Stomach smooth muscle (tissue), 2 donors: ENCODE measurements around the gene TRIM41.
"Not testable (repeated sequence)": the region's sequence is repeated elsewhere in the genome, so short reads cannot be mapped to it uniquely, and the experiment has no call there.

Experiments used
- H3K27ac ChIP-seq: one replicate; pipeline ENCODE4 v1.7.0; 2013; ENCODE audit warnings: mild to moderate bottlenecking, low read length, inconsistent platforms
- H3K27me3 ChIP-seq, 2 donors: one replicate each; pipeline ENCODE4 v1.7.0; 2013; ENCODE audit warnings: low read length in 2 of 2; ENCODE audit not compliant: insufficient read depth in 2 of 2, control insufficient read depth in 1 of 2
- H3K36me3 ChIP-seq, 2 donors: one replicate each; pipeline ENCODE4 v1.7.0; 2013; ENCODE audit warnings: low read length in 2 of 2; ENCODE audit not compliant: control insufficient read depth in 2 of 2, insufficient read depth in 2 of 2
- H3K4me1 ChIP-seq: one replicate; pipeline ENCODE4 v1.7.0; 2013; ENCODE audit warnings: low read length; ENCODE audit not compliant: control insufficient read depth, insufficient read depth
- H3K4me3 ChIP-seq, 2 donors: one replicate each; pipeline ENCODE4 v1.7.0; 2013; ENCODE audit warnings: low read length in 2 of 2
- H3K9ac ChIP-seq, 2 donors: one replicate each; pipeline ENCODE4 v1.7.0; 2013; ENCODE audit warnings: low read length in 2 of 2, mild to moderate bottlenecking in 1 of 2
- H3K9me3 ChIP-seq, 2 donors: one replicate each; pipeline ENCODE4 v1.7.0; 2013; ENCODE audit warnings: low read length in 2 of 2; ENCODE audit not compliant: control insufficient read depth in 2 of 2
- donor health status: healthy.
- donor health status: Pancreatic carcinoma.

Gene TRIM41

DNA sequence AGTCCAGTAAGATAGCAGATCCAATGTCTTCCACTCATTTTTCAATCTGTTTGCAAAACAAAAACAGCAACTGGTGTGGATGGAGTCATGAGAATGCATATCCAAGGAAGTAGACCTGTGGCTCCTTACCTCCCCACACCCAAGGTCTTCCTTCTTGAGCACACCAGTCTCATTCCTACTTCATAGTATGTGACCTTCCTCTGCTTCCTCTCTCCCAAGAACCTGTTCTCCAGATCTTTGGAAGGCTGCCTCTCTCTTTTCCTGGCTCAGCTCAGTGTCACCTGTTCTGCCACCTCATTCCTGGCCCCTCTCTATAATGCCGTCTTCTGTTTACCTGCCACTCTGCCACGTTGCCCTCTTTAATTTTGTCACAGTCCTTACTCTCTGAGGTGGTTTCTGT lies 10.1 kb upstream of the TRIM41 start:
- Histone ChIP-seq H3K9ac (no peak overlapping the region), H3K27ac (no peak overlapping the region), H3K36me3 (no peaks in the 10 kb centered on the region), H3K27me3 (no peaks in the 10 kb centered on the region), H3K4me1 (peaks cover 15% of the 10 kb centered on the region), H3K4me3 (no peak overlapping the region), H3K9me3 (no peaks in the 10 kb centered on the region)

DNA sequence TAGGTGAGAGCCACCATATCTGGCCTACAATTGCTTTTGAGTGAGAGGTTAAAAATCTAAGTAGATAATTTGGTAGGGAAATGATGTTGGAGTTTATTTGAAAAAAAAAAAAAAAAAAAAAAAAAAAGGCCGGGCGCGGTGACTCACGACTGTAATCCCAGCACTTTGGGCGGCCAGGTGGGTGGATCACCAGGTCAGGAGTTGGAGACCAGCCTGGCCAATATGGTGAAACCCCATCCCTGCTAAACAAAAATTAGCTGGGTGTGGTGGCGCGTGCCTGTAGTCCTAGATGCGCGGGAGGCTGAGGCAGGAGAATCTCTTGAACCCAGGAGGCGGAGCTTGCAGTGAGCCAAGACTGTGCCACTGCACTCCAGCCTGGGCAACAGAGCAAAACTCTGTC lies 8.8 kb upstream of the TRIM41 start:
- not testable (repeated sequence) for H3K4me3 ChIP-seq, H3K27ac ChIP-seq, H3K9me3 ChIP-seq, H3K27me3 ChIP-seq, H3K36me3 ChIP-seq, H3K9ac ChIP-seq
- H3K4me1 ChIP-seq, result peaks cover 15% of the 10 kb centered on the region

DNA sequence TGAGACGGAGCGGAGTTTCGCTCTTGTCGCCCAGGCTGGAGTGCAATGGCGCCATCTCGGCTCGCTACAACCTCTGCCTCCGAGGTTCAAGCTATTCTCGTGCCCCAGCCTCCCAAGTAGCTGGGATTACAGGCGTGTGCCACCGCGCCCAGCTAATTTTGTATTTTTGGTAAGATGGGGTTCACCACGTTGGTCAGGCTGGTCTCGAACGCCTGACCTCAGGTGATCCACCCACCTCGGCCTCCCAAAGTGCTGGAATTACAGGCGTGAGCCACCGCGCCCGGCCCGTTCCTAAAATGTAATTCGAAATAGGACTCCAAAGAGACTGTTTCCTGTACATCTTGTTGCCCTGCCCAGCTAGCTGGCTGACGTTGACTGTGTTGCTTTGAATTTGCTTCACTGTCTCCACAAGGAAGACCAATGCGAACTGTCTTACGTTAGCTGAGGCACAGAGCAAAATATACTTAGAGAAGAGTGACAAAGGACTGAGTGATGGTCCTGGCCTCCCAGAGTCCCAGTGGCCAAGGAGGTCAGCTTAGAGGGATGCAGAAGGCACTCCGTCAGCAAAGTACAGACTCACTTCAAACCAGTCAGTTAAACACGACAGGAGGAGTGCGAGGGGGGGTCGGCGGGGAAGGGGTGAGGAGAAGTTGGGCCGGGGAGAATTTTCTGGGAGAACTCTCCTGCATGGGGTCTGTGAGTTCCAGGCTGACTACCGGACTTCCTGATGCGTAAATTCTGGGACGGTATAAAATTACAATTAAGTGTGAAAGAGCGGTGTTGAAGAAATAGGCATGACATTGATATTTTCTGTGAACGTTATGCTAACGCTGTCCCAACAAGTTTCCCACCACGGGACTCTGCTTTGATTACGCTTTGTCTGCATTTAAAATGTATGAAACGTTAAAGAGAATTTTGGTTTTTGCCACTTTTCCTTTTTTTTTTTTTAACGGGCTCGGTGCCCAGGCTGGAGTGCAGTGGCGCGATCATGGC lies 6.8 kb upstream of the TRIM41 start:
- H3K9me3 ChIP-seq, result no peaks in the 10 kb centered on the region
- peak overlapping the region; percentile 44 to 78 for H3K4me3 ChIP-seq
- peaks cover 15% of the 10 kb centered on the region for H3K4me1 ChIP-seq
- H3K27ac ChIP-seq, result no peak overlapping the region
- no peaks in the 10 kb centered on the region for H3K27me3 ChIP-seq
- H3K9ac ChIP-seq, result peak overlapping the region in 1 of 2 donors; percentile 29
- no peaks in the 10 kb centered on the region for H3K36me3 ChIP-seq

GRCh38 chr5:181217111-181217802 lies 5.8 kb upstream of the TRIM41 start:
- H3K4me3 ChIP-seq, result peak overlapping the region; percentile 78 to 84
- H3K4me1 ChIP-seq, result peaks cover 19% of the 10 kb centered on the region
- H3K36me3 ChIP-seq, result no peaks in the 10 kb centered on the region
- H3K27ac ChIP-seq, result peak overlapping the region; percentile 60
- no peaks in the 10 kb centered on the region for H3K27me3 ChIP-seq
- no peaks in the 10 kb centered on the region for H3K9me3 ChIP-seq
- H3K9ac ChIP-seq, result peak overlapping the region; percentile 42 to 57

GRCh38 chr5:181217803-181218062 lies 5.3 kb upstream of the TRIM41 start:
- Histone ChIP-seq H3K27ac (peak overlapping the region; percentile 60), H3K36me3 (no peaks in the 10 kb centered on the region), H3K9me3 (no peaks in the 10 kb centered on the region), H3K27me3 (no peaks in the 10 kb centered on the region), H3K4me3 (peak overlapping the region; percentile 78 to 84), H3K9ac (peak overlapping the region; percentile 42 to 57), H3K4me1 (peaks cover 24% of the 10 kb centered on the region)

DNA sequence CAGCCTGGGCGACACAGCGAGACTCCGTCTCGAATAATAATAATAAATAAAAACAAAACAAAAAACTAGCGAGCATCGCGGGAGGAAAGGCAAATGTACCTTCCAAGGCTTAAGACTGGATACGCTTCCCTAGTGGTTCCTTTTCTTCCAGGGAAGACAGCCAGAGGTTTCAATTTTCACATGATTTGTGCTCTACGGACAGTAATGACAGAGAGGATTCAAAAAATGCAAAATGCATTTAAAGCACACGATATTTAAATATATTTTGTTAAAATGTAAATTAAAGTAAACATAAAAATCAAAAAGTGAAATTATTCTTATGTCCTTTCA lies 4.3 kb upstream of the TRIM41 start:
- no peaks in the 10 kb centered on the region for H3K36me3 ChIP-seq
- peaks cover 24% of the 10 kb centered on the region for H3K4me1 ChIP-seq
- H3K27ac ChIP-seq, result no peak overlapping the region
- H3K27me3 ChIP-seq, result no peaks in the 10 kb centered on the region
- H3K9me3 ChIP-seq, result no peaks in the 10 kb centered on the region
- H3K4me3 ChIP-seq, result peak overlapping the region in 1 of 2 donors; percentile 78
- H3K9ac ChIP-seq, result no peak overlapping the region

DNA sequence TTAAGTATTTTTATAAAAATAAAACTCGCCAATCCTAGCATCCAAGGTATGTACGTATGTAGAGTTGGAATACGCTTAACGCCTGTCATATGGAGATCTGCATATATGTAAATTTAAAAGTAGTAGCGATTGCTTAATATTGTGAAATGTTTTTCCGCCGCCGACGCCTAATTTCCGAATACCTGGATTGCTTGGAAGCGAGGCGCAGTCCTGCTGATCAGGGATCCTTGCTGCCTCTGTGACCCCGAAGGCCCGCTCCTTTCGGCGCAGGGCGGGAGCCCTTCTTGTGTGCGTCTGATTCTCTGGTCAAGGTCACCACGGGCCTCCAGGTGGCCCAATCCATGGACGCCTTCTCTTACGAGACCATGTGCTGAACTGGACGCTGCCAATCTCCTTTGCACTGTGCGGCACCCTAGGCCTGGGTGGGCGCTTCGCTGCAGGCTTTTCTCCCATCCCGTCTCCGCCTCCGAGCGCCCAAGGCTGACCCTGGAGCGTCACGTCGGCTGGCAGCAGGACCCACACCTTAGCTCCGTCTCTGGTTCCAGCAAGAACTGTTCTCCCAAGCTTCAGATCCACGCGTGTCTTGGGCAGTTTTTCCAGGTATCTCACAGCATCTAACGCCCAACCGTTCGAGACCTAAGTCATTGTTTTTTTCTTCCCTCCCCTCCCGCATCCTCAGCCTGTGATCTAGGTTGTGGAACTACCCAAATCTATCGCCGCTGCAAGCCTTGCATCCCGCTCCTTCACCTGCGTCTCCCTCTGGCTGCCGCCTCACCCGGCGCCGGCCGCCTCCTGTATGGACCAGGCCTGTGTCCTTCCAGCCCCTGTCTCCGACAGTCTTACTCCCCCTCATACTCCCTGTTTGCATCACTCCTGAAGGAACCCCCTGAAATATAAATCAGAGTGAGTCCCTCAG lies 3.6 kb upstream of the TRIM41 start:
- Histone ChIP-seq H3K9me3 (no peaks in the 10 kb centered on the region), H3K4me1 (peaks cover 32% of the 10 kb centered on the region), H3K4me3 (no peak overlapping the region), H3K27ac (no peak overlapping the region), H3K27me3 (no peaks in the 10 kb centered on the region), H3K9ac (no peak overlapping the region), H3K36me3 (no peaks in the 10 kb centered on the region)

DNA sequence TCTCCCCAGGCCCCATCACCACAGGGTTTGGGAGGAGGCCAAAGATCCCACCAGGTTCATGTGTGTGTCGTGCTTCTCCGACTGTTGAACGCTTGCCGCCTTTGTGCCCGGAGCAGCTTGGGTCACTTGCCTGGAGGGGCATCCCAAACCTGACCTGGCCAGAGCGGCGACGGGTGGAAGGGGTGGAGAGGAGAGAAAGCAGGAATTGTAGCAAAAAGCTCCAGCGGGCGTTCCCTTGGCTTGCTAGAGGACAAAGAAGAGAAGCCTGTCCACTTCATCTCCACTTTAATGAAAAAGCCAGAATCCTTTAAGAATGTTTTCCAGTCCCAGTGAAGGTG lies 2.9 kb upstream of the TRIM41 start:
- Histone ChIP-seq H3K27me3 (no peaks in the 10 kb centered on the region), H3K9me3 (no peaks in the 10 kb centered on the region), H3K36me3 (no peaks in the 10 kb centered on the region), H3K4me3 (no peak overlapping the region), H3K4me1 (peaks cover 38% of the 10 kb centered on the region), H3K9ac (no peak overlapping the region), H3K27ac (no peak overlapping the region)

- Histone ChIP-seq H3K27ac (peak overlapping the region; percentile 93), H3K4me1 (peaks cover 37% of the 10 kb centered on the region), H3K36me3 (no peaks in the 10 kb centered on the region), H3K4me3 (peak overlapping the region in 1 of 2 donors; percentile 92), H3K9me3 (no peaks in the 10 kb centered on the region), H3K27me3 (no peaks in the 10 kb centered on the region), H3K9ac (no peak overlapping the region)
Observed at GRCh38 chr5:181221105-181221791, 1.8 kb upstream of the TRIM41 start.
